Ectodermal cell (in vitro differentiated cells): ENCODE data around the gene CADM3.

Source experiments
- H3K27ac ChIP-seq: 2 replicates; pipeline ENCODE4 v1.7.0; 2013; ENCODE audit warnings: mild to moderate bottlenecking, low read depth, low read length; ENCODE audit not compliant: insufficient read depth, poor library complexity, severe bottlenecking
- H3K27me3 ChIP-seq: 2 replicates; pipeline ENCODE4 v1.7.0; 2013; ENCODE audit warnings: mild to moderate bottlenecking, low read length; ENCODE audit not compliant: insufficient read depth, control insufficient read depth, poor library complexity, severe bottlenecking
- H3K36me3 ChIP-seq: one replicate; pipeline ENCODE4 v1.7.0; 2013; ENCODE audit warnings: low read length; ENCODE audit not compliant: control insufficient read depth, insufficient read depth
- H3K4me1 ChIP-seq: one replicate; pipeline ENCODE4 v1.7.0; 2013; ENCODE audit warnings: low read length; ENCODE audit not compliant: control insufficient read depth, insufficient read depth
- H3K4me3 ChIP-seq: 2 replicates; pipeline ENCODE4 v1.7.0; 2013; ENCODE audit warnings: low read depth, low read length, control low read depth; ENCODE audit not compliant: insufficient read depth
- H3K9me3 ChIP-seq: 2 replicates; pipeline ENCODE4 v1.7.0; 2013; ENCODE audit warnings: mild to moderate bottlenecking, low read length, moderate library complexity; ENCODE audit not compliant: control insufficient read depth
- WGBS, 2 experiments: methylation state at CpG; one replicate each; pipeline ENCODE4 v1.1.7; 2013; ENCODE audit warnings: missing lambda C conversion rate in 2 of 2; 5-methylcytosine and 5-hydroxymethylcytosine counted together

The CADM3 gene

GRCh38 chr1:159187647-159188374 lies 16.4 kb downstream of the CADM3 start:
- 5 to 7% methylated on average over 14 of the region's 14 CpGs for WGBS, 2 experiments
- Histone ChIP-seq H3K36me3 (no peaks in the 10 kb centered on the region), H3K9me3 (no peaks in the 10 kb centered on the region), H3K27ac (peak overlapping the region; percentile 85), H3K4me3 (peak overlapping the region; percentile 46), H3K27me3 (no peaks in the 10 kb centered on the region), H3K4me1 (peaks cover 10% of the 10 kb centered on the region)

- Histone ChIP-seq H3K4me1 (peaks cover 10% of the 10 kb centered on the region), H3K36me3 (no peaks in the 10 kb centered on the region), H3K27me3 (no peaks in the 10 kb centered on the region), H3K9me3 (no peaks in the 10 kb centered on the region), H3K27ac (peak overlapping the region; percentile 85), H3K4me3 (peak overlapping the region; percentile 46)
- WGBS, 2 experiments = 0 to 1% methylated on average over 24 of the region's 24 CpGs
Observed at GRCh38 chr1:159188375-159188788, 17.0 kb downstream of the CADM3 start.

- Histone ChIP-seq H3K4me3 (no peak overlapping the region), H3K27me3 (no peaks in the 10 kb centered on the region), H3K9me3 (no peaks in the 10 kb centered on the region), H3K4me1 (peaks cover 10% of the 10 kb centered on the region), H3K36me3 (no peaks in the 10 kb centered on the region), H3K27ac (no peak overlapping the region)
- 92 to 95% methylated on average over 2 of the region's 2 CpGs for WGBS, 2 experiments
Observed at GRCh38 chr1:159190441-159190840, 19.0 kb downstream of the CADM3 start.

- Histone ChIP-seq H3K9me3 (no peaks in the 10 kb centered on the region), H3K27ac (no peak overlapping the region), H3K27me3 (no peaks in the 10 kb centered on the region), H3K4me1 (peaks cover 6% of the 10 kb centered on the region), H3K36me3 (peaks cover 3% of the 10 kb centered on the region), H3K4me3 (no peak overlapping the region)
- 77 to 78% methylated on average over 5 of the region's 5 CpGs for WGBS, 2 experiments
Observed at GRCh38 chr1:159196543-159196942, 25.1 kb downstream of the CADM3 start.

- peaks cover 11% of the 10 kb centered on the region for H3K4me1 ChIP-seq
- H3K27me3 ChIP-seq = no peaks in the 10 kb centered on the region
- H3K9me3 ChIP-seq = no peaks in the 10 kb centered on the region
- H3K4me3 ChIP-seq = no peak overlapping the region
- no peak overlapping the region for H3K27ac ChIP-seq
- 53 to 54% methylated on average over 12 of the region's 12 CpGs for WGBS, 2 experiments
- peaks cover 3% of the 10 kb centered on the region for H3K36me3 ChIP-seq
Observed at GRCh38 chr1:159197561-159198557, 26.4 kb downstream of the CADM3 start.

- Histone ChIP-seq H3K4me3 (no peak overlapping the region), H3K27ac (no peak overlapping the region), H3K27me3 (no peaks in the 10 kb centered on the region), H3K9me3 (no peaks in the 10 kb centered on the region), H3K4me1 (peaks cover 11% of the 10 kb centered on the region), H3K36me3 (peaks cover 3% of the 10 kb centered on the region)
- 86 to 88% methylated on average over 5 of the region's 5 CpGs for WGBS, 2 experiments
Observed at GRCh38 chr1:159199901-159200300, 28.5 kb downstream of the CADM3 start.

- no peak overlapping the region for H3K4me3 ChIP-seq
- H3K9me3 ChIP-seq = no peaks in the 10 kb centered on the region
- H3K4me1 ChIP-seq = peaks cover 11% of the 10 kb centered on the region
- 90 to 95% methylated on average over 11 to 18 of the region's 18 CpGs for WGBS, 2 experiments
- no peaks in the 10 kb centered on the region for H3K27me3 ChIP-seq
- H3K36me3 ChIP-seq = peaks cover 3% of the 10 kb centered on the region
- no peak overlapping the region for H3K27ac ChIP-seq
Observed at GRCh38 chr1:159200769-159201168, 29.4 kb downstream of the CADM3 start.

- peaks cover 3% of the 10 kb centered on the region for H3K36me3 ChIP-seq
- peaks cover 11% of the 10 kb centered on the region for H3K4me1 ChIP-seq
- no peaks in the 10 kb centered on the region for H3K9me3 ChIP-seq
- 81 to 85% methylated on average over 5 of the region's 5 CpGs for WGBS, 2 experiments
- H3K27ac ChIP-seq = no peak overlapping the region
- no peak overlapping the region for H3K4me3 ChIP-seq
- no peaks in the 10 kb centered on the region for H3K27me3 ChIP-seq
Observed at GRCh38 chr1:159201642-159202041, 30.2 kb downstream of the CADM3 start.

GRCh38 chr1:159203610-159204009 lies 32.2 kb downstream of the CADM3 start:
- Histone ChIP-seq H3K9me3 (no peaks in the 10 kb centered on the region), H3K4me1 (peaks cover 16% of the 10 kb centered on the region), H3K27me3 (no peaks in the 10 kb centered on the region), H3K36me3 (peaks cover 3% of the 10 kb centered on the region), H3K27ac (no peak overlapping the region), H3K4me3 (no peak overlapping the region)
- 79 to 84% methylated on average over 6 of the region's 6 CpGs for WGBS, 2 experiments
